Fibroblast of skin of back (primary cell): ENCODE data around the gene SLC38A2.

Experiments
- DNase-seq: peaks from one replicate; pipeline ENCODE4 v3.0.0-alpha.2; 2013

Gene SLC38A2

DNA sequence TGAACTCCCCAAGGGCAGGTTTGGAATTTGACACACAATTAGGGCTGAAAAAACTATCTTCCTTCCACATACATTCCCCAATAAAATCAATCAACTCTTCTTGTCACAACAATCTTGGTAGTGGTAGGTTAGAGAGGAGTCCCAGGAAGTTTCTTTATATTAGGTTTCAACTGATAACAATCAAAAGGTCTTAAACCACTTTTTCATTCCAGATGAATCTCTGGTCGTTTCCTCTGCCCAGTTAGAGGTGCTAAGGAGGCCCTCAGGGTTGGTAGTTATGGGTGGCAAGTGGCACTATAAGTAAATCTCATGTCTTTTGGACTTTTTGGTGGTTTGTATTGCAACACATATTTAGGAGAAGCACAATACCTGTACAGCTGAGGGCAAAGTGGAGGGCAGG lies 1.7 kb upstream of the SLC38A2 start:
- DNase-seq = no peak

DNA sequence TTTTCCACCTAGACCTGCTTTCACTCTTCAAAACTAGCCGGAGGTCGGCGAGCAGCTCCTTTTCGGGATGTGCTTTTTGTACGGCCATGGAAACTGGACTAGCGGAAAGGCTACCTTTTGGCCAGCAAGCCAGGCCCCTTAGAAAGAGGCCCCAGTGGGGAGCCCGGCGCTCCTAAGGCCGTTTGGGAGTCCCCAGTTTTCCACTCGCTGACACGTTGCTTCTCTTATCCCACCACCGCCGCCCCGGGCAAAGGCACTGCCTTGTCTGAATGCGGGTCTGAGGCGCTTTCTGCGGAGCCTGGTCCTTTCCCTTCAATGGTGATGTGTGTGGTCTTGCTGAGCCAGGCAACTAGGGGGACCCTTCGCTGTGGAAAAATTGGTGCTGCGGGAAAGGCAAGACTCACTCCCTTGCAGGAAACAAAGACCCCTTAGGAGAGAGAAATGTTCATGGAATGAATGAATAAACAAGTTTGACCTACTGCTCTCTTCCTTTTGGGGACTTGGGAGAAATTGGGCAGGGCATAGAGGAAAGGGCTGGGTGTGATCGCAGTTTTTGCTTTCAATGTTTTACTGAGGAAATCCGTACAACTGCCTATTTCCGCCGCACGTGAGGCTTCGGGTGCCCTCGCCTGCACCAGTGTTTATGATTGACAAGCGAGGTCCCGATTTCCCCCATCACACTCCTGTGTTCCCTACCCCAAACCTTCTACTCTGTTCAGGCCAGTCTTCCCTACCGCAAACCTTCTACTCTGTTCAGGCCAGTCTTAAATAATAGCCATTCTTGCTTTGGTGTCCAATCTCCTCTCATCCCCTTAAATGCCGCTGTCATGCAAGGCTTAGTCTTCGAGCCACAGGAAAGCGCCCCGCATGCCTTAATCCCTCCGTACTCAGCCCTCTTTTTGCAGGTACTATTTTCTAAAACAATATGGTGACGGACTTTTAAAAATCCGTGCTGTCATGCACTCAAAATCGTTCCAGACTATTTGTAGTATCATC lies 1.0 kb upstream of the SLC38A2 start:
- DNase-seq = peak; percentile 64

DNA sequence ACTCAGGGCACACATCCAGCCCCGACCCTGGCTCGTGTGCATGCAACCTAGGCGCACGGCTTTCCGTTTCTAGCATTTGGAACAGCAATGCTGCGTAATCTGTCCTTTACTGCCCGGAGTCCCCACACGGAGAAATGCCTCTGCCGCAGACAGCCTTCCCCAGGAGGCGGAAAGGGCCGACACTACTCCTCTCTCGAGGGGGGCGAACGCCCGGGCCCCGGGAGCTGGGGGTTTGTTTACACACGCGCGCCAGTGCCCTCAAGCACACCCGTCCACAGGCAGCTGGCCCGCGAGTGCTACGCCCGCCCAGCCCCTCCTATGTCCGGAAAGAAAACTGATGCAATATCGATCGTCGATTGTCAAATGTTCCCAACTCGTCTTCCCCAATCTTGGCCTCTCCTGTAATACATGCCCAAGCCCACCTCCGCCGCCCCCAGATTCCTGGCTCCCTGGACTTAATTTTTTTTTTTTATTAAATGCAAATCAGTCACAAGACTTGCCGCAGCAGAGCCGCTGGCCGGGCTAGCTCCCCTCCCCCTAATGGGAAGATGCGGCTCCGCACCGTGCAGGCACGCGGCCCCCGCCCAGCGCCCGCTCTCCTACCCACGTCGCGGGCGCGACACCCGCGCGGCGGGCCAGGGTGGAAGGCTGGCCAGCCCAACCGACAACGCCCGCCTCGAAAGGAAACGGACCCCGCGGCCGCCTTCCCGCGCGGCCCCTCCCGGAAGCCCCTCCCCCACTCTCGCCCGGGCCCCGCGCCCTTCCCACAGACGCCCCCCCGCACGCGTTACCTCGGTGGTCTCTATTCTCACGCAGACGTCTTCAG lies 642 bp downstream of the SLC38A2 start:
- DNase-seq = peak; percentile 68

DNA sequence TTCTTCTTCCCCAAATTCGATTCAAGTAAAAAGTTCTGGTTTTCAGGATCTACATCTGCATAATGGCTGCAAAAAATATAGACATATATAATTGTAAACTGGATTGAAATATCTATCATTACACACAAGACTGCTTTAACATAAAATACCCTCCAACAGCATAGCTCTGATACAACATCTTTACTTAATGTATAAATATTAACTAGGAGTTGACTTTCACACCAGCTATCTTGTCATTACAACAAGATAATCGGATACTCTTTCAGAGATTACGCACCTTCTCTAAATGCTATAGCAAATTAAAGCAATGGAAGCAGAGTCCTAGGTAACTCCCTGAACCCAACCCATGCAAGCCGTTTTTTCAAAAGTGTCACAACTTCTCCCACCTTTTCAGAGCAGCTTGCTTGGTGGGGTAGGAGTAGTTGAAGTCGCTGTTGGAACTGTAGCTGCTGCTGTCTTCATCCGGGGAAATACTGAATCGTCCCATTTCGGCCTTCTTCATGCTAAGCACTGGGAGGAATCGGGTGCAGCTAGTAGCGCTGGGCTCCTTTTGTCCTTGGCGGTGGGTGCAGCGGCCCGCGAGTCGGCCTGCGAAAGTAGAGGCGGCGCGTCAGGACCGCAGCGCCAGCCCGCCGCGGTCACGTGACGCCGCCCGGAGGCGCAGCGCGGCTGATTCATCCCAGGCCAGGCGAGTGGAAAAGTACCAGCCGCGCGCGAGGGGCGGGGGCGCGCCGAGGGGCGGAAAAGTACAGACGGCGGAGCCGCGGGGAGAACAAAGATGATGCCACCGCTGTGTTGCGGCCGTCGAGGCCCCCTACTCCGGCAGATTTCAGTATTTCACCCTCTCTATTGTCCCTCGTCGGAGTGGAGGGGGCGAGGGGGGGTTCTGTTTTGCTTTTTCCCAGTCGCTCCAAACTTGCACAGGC lies 1.5 kb downstream of the SLC38A2 start:
- DNase-seq = peak; percentile 88

DNA sequence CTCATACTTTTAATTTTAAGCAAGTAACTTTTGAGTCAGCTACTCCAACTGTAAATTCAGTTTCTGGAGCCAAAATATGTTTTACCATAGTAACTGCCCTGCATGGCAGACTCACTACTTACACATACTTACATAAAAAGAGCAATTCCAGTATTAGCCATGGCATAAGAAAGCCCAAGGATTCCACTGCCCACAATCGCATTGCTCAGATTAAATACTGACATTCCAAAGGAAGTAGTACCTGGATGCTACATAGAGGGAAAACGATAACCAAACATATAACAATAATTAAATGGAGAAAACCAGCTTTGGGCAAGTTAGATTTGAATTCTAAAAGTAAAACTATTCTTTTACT lies 2.2 kb downstream of the SLC38A2 start:
- DNase-seq = no peak

DNA sequence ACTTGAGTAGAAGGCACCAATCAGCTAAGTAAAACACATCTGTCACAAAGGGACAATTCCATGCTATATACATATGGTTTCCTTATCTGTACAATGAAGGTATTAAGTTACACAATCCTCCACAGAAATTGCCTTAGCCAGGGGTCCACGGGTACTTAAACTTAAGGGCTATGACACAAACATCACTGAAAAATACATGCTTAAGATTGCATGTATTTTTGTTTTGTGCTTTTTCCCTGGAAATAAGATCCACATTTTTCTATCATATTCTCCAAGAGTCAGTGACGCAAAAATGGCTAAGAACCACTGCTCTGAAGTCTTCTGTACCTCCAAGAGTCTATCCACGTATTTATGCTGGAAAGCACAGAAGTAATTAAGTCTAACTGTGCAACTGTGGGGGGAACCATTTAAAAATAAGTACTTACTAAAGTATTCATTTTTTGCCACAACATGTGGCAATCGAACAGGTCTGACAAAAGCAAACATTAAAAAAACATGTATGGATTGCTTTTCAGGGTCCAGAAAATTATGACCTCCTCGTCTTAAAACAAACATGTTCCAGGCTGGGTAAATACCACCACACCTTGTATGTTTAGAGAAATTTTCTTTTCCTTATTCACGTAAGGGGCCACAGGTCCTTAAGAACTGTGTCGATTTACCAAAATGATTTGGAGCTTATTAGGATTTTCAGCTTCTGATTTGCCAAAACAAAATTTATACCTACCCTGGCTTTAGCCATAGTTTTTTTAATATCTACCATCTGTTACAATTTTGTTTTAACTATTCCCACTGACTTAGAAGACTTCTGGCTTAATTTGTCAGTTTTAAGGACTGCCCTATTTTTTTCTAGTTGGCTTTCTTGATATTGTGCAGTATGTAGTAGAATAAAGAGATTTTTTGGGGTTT lies 2.8 kb downstream of the SLC38A2 start:
- DNase-seq = no peak

DNA sequence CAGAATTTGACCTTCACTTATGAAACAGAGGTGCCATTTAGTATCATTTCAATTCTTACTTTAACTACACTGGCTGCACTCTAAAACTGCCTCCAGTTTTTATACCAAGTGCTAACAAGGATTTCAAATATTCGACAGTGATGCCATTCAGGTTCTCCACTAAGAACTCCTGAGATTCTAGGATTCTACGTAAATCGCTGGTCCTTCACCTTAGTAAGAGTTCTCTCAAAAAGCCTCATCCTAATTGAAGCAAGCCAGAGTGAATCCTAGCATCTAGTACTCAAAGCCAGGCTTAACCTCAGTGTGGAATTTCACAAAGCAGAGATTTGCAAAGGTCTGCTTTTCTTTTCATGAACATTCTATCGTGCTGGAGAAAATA lies 3.5 kb downstream of the SLC38A2 start:
- DNase-seq = no peak

DNA sequence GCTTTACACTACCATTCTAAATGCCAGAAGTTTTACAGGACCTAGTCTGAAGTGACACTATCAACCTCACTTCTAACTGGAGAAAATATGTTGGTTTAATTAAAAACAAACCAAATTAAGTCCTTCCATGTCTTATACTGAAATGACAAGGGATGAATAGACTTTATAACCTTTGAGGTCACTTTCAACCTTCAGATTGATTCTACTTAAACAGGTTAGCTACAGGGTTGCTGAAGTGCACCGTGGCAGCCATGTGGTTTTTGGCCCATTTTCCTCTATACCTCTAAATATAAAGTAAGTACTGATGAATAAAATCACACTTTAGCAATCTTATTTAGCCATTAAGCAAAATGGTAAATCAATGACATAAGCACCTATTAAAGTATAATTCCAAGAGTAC lies 3.9 kb downstream of the SLC38A2 start:
- DNase-seq = no peak

DNA sequence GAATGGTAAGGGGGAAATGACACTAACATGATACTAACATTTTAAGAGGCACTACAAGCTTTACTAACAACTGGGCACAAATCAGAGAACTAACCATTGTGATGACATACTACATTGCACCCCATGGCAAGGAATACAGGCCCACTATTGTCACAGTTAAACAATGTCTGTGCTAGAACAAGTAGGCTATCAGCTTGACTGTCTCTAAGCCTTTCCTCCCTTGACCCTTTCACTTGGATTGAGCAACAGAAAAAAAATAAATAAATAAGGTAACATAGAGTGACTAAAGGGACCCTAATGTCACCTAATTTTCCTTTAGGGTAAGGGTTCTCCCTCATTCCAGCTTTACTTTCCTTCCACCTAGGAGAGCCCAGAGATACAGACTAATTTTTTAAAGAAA lies 4.4 kb downstream of the SLC38A2 start:
- DNase-seq = no peak

DNA sequence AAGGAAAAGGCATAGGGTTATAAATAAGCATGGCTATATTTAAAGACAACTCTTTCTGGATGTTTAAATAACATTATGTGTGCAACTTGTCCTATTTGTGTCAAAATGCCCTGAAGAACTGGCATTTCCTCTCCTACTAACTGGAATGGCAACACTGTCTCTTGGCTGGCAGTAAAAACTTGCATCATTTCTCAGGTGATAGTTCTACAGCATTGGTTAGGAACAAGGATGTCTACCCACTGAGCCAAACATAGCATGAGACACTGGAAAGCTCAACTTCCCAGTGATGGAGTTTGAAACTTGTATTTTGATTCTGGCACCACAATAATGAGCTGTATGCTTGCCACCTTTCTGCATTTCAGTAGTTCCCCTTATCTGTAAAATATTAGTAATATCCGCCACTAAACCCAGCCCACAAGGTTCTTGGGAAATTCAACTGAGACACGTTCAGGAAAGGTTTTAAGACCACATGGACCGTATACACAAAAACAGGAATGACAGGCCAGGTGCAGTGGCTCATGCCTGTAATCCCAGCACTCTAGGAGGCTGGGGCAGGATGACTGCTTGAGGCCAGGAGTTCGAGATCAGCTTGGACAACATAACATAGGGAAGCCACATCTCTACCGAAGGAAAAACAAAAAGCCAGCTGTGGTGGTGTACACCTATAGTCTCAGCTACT lies 5.1 kb downstream of the SLC38A2 start:
- DNase-seq = no peak

DNA sequence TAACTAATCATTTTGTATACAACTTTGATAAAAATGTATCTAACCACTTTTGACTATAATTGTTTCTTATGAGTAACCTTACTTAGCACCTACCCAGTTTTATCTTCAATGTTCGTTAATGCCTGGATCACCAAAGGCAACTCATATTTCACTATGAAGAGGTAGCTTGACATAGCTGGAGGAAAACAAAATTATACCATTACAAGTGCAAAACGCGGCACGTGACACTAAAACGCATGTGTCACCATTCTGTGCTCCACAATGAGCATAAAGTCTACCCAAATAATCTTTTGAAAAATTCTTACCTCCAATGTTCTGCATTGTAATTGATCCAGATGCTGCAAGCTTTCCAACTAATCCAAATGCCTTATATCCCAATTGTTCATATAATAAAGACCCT lies 5.8 kb downstream of the SLC38A2 start:
- no peak for DNase-seq

DNA sequence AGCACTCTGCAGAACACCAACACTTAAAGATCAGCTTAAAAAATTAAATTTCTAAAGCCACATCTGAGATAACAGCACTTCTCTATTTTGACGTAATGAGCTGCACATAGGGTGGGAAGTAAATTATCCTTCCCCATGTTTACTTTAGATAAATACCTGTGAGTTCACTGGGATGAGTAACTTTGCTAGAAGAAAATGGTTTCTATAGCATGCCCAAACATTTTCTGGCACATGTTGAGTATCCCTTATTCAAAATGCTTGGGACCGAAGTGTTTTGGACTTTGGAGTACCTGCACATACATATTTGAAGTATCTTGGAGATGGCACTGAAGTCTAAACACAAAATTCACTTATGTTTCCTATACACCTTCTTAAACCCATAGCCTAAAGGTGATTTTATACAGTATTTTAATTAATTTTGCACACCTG lies 6.6 kb downstream of the SLC38A2 start:
- DNase-seq = no peak

DNA sequence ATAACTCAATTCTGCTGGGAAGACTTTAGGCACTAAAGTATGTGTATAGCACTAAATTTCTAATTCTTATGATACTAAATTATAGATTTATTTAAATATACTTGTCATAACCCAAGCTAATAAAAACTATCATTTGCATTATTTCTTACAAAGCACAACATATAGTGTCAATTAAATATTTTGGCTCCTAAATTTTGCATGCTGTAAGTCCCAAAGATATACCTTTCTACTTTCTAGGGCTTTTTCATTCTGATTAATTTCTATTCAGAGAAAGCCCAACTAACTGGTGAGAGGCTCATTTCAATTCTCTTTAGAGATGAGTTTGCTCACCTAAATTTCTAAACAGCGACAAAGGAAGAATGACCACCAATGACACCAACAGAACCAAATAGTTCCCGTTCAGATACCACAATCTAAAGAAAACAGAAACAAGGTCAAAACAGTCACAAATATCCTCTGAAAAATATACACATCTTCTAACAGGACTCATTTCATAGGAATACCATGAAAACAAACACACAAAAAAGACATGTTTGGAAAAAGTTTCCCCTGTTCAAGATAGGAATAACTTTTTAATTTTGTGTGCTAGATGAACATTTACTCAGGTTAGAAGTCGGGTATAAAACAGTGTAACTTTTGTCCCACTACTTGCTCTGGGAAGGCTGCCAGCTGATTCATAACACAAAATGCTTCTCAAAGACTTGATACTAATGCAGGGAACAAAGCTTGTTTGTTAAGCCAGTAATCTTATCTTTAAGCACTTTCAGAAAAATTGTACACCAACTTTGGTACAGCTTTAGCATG lies 7.6 kb downstream of the SLC38A2 start:
- peak; percentile 68 for DNase-seq

DNA sequence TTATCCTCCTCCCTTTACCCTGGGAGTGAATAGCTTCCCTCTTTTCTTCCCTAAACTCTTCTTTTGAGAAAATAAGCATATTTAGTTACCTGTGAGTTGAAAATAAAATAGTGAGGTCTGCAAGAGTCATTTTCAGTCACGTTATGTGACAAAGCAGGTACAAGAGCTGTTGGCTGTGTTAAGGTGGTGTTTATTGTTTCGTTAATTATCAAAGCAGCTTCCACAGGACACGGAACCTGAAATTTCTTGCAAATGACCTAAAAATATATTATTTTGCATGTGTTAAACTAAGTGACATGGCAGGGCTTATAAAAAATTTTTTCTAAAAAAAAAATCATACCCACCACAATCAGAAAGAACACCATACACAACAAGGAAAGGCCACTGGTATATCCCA lies 8.3 kb downstream of the SLC38A2 start:
- DNase-seq = no peak

DNA sequence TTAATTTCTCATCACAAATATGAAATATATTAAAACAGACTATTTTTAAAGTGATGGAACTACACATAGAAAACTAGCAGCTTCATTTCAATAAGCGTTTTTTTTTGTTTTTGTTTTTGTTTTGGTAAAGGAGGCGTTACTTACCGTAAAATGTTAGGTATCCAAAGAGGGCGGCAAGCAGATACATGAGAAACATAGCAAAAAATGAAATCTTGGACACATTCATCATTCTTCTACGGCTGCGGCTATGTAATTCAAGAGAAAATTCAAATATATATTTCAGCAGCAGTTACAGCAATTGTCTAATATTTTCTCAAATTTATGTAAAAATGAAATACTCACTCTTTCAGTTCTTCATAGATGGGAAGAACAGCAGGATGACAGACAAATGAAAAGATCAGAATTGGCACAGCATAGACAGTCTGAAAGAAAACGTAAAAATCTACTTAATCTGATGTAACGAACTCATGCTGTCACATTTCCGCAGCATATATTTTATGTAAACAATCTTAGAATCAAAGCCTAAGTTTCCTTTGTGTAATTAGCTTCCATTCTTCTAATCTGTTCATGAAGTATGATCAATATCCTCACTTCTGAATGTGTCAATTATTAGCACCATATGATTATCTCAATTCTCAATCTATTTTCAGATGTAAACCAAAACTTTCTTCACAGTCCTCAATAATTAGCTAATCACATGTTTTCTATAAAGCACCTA lies 8.8 kb downstream of the SLC38A2 start:
- no peak for DNase-seq

DNA sequence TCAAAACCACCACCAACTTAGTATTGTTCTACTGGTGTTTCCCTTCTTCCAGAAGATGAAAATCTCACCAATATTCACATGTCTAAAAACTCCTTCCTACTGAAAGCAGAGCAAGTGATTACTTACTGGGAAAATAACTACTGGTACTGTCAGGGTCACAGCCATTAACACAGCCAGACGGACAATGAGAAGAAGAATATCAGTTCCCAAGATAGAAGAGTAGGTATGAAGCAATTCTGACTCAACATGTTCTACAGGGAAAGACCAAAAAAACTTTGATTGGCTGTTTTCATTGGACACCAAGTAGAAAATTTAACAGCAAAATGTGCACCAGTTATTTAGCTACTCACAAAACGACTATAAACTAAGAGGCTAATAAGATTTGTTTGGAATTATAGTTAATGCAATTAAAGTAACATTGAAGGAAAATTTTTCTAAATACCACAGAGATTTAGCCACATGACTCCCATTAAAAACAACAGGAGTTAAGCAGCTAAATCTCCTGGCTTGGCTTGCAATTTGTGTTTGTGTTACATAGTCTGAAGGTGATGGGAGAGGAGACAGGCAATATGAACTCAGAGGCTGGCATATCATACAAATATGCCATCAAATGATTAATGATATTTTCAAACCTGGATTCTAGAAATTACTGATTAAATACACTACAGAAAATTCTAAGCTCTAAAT lies 9.5 kb downstream of the SLC38A2 start:
- DNase-seq = no peak

DNA sequence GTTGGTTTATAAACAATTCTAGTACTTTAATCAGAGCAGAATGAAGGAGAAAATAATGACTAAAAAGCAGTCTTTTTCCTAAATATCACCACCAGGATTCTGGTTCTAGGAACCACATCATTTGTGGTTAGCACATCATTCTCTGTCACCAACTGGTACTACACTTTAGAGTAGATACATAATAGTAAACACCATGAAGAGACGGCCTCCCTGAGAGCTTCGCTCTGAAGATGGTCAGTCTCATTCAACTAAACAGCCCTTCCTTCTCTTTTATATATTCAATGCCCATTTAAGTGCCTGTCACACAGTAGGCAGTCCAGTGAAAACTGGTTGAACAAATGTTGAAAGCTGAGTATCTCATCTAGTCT lies 10.9 kb downstream of the SLC38A2 start:
- no peak for DNase-seq

DNA sequence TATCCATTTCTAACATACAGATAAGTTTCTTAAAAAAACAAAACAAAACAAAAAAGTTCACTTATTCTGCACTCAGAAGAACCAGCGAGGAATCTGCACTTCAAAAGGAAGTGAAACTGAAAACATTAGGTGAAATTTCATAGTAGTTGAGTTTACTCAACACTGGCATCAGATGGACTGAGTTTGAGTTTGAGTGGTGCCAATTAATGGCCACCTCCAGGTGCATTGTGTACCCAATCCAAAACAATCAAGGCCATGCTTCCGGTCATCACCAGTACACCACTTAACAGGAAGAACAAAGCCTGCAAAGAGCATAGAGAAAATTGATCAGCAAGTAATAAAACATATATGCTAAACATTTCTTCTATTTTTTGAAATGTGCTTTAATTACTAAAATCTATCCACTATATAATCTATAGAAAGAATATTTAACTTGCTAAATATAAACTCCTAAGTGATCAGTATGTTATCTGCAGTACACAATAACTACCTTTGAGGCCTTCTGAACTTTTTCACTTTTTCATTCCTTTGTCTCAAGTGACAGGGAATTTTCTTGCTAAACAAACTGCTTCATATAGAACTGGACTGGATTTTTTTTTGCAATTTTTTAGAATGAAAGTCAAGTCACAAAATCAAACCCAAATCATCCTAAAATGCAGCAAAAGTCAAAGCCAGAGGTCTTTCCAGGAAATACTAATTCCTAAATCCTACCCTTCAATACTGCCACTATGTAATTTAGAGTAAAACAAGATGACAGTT lies 11.5 kb downstream of the SLC38A2 start:
- DNase-seq = no peak
